ENCODE measurements around the gene ZNF552.

- TF ChIP-seq CTCF (IDR thresholded peaks at IDR 0.05): no peak
- no peak for TF ChIP-seq EP300 (IDR thresholded peaks at IDR 0.05)
These were observed at the start of gene ZNF552 for GRCh38 chr19:57814505-57815246.

Data from suprapubic skin (tissue), 3 donors.